22Rv1 (cell line): Measurements from ENCODE around the gene TNFSF9.

Experiments used
- ZFX ChIP-seq: fragments of 450-650 bp; IDR thresholded peaks from 2 replicates; pipeline ENCODE4 v1.6.1; 2017; ENCODE audit warnings: antibody characterized with exemption, borderline replicate concordance
- TF ChIP-seq, protein P1 (sequence below): fragments of 450-650 bp; IDR thresholded peaks from 2 replicates; pipeline ENCODE4 v1.5.1; 2017; ENCODE audit warnings: mild to moderate bottlenecking

DNA sequence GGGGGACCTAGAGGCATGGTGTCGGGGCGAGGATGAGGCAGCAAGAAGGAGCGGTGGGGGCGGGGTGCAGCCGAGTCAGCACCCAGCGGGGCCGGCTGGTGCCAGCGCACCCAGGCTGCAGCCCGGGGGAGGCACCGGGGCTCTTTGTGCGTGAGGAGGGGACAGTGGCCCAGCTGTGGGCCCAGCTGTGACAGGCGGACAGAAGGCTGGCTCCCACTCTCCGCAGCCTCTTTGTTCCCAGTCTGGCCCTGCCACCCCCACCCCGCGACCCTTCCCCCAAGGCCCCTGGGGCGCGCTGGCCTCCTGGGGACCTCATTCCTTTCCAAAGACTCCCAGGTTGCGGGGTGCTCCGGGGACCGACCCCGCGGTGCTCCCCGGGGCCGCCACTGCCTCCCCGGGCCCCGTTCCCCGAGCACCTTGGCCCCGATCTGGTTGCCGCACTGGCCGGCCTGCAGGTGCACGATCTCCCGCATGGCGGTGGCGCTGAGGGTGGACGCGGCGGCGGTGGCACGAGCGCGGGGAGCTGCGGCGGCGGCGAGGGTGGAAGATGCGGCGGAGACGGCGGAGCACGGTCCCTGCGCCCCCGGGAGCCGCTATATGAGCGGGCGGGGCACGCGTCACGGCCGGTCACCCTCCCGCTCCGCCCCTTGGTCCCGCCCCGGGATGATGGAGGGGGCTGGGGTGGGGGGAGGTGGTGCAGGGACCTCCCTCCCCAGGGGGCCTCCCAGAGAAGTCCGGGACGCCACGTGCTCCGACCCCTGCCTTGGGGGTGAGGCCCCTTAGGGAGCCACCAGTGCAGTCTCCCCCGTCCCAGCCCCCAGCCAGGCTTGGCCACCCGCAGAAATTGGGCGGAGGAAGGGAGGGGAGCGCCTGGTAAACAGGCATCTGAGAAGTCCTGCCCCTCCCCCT is 28.8 kb upstream of the TNFSF9 start, which contains the start of gene TUBB4A:
- TF ChIP-seq, protein P1, sequence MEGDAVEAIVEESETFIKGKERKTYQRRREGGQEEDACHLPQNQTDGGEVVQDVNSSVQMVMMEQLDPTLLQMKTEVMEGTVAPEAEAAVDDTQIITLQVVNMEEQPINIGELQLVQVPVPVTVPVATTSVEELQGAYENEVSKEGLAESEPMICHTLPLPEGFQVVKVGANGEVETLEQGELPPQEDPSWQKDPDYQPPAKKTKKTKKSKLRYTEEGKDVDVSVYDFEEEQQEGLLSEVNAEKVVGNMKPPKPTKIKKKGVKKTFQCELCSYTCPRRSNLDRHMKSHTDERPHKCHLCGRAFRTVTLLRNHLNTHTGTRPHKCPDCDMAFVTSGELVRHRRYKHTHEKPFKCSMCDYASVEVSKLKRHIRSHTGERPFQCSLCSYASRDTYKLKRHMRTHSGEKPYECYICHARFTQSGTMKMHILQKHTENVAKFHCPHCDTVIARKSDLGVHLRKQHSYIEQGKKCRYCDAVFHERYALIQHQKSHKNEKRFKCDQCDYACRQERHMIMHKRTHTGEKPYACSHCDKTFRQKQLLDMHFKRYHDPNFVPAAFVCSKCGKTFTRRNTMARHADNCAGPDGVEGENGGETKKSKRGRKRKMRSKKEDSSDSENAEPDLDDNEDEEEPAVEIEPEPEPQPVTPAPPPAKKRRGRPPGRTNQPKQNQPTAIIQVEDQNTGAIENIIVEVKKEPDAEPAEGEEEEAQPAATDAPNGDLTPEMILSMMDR: peak; percentile 17; the same call in 1 of the 2 replicates
- no peak for TF ChIP-seq ZFX
